ENCODE results near the gene NCR2.

GRCh38 chr6:41377071-41377470 lies 41.7 kb downstream of the NCR2 start:
- no peak for TF ChIP-seq EZH2 (IDR thresholded peaks at IDR 0.05; ENCODE audit: low read depth)
- TF ChIP-seq CTCF (conservative IDR thresholded peaks at IDR 0.05), result no peak

Measured in PC-9 (cell line).